ENCODE measurements around the gene NIPAL3.

- no peak for TF ChIP-seq POLR2AphosphoS5 (IDR thresholded peaks at IDR 0.05; ENCODE audit: low read depth, low read length)
- no peak for TF ChIP-seq YY1 (IDR thresholded peaks at IDR 0.05; ENCODE audit: extremely low read depth, insufficient replicate concordance, low read depth, low read length)
- TF ChIP-seq CTCF (IDR thresholded peaks at IDR 0.05 in 2 of 3, conservative IDR thresholded peaks at IDR 0.05 in 1 of 3; ENCODE audit: borderline replicate concordance in 1 of 3, insufficient read depth in 1 of 3, low read depth in 2 of 3, low read length in 2 of 3): no peak
- TF ChIP-seq CBX3 (IDR thresholded peaks at IDR 0.05; ENCODE audit: low read depth): no peak
- TF ChIP-seq EZH2 (IDR thresholded peaks at IDR 0.05): no peak
- no peak for TF ChIP-seq EZH2phosphoT487 (IDR thresholded peaks at IDR 0.05; ENCODE audit: borderline replicate concordance)
- TF ChIP-seq POLR2A (IDR thresholded peaks at IDR 0.05; ENCODE audit: borderline replicate concordance, extremely low read depth, insufficient read depth, insufficient read length): no peak
- TF ChIP-seq FOSL1 (IDR thresholded peaks at IDR 0.05; ENCODE audit: low read depth): no peak
- TF ChIP-seq TCF7L2 (IDR thresholded peaks at IDR 0.05; ENCODE audit: borderline replicate concordance, extremely low read depth, insufficient read depth, insufficient read length): no peak
- TF ChIP-seq ZNF274 (IDR thresholded peaks at IDR 0.05; ENCODE audit: low read depth, low read length): no peak
- TF ChIP-seq RAD21 (IDR thresholded peaks at IDR 0.05; ENCODE audit: low read depth): no peak
- TF ChIP-seq SP1 (IDR thresholded peaks at IDR 0.05; ENCODE audit: low read depth): no peak
- no peak for TF ChIP-seq CEBPB (IDR thresholded peaks at IDR 0.05; ENCODE audit: low read depth)
These were observed 2.1 kb downstream of the NIPAL3 start for GRCh38 chr1:24417681-24418080.

All from HCT116 (cell line).